Mammary epithelial cell (primary cell): ENCODE data around the gene ARL9.

Experiments used
- CTCF ChIP-seq, 2 donors: IDR thresholded peaks in 1 of 2; conservative IDR thresholded peaks in 1 of 2; 2 replicates each; pipeline ENCODE4 v1.5.1; 2011 to 2012; ENCODE audit warnings: inconsistent platforms in 2 of 2, low read length in 2 of 2, mild to moderate bottlenecking in 2 of 2, control low read depth in 1 of 2, low read depth in 1 of 2; ENCODE audit not compliant: insufficient read depth in 1 of 2; ENCODE audit errors: extremely low read depth in 1 of 2
- EZH2 ChIP-seq: IDR thresholded peaks from 2 replicates; pipeline ENCODE4 v1.6.1; 2012; ENCODE audit warnings: low read length, inconsistent platforms, borderline replicate concordance

DNA sequence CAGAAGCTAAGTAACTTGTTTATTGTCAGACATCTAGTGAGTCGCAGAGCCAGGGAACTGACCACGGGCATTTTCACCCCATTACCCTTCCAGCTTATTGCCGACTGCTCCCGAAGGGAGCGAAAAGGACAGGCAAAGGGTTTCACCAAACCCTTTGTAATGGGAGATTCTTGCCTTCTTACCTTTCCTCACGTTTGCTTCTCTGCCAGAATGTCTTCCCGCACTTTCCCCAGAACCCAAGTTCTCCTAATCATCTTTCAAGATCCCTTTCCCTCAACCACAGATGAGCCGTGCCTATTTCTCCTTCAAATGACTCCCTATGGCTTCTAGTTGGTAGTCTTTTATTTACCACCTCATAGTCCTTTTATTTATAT is 38.7 kb upstream of the ARL9 start:
- TF ChIP-seq CTCF (conservative IDR thresholded peaks at IDR 0.05 in 1 of 2, IDR thresholded peaks at IDR 0.05 in 1 of 2; ENCODE audit: extremely low read depth in 1 of 2, insufficient read depth in 1 of 2, low read depth in 1 of 2, low read length in 2 of 2), result no peak
- no peak for TF ChIP-seq EZH2
